Testis (tissue), 3 donors: ENCODE measurements around the gene FBXW7. TPM values are rescaled to one million over a fixed set of nuclear protein-coding genes. Genes with fewer than 3 reads are reported as not detected.

Experiments used
- DNase-seq: peaks from one replicate; pipeline ENCODE4 v3.0.0-alpha.2; 2019
- H3K27ac ChIP-seq, 2 donors: fragments of 200-600 bp; sonication (generic); one replicate each; pipeline ENCODE4 v1.5.1; 2019
- H3K27me3 ChIP-seq: fragments of 200-600 bp; sonication (generic); one replicate; pipeline ENCODE4 v1.5.1; 2019
- H3K36me3 ChIP-seq: fragments of 200-600 bp; sonication (generic); one replicate; pipeline ENCODE4 v1.5.1; 2017; ENCODE audit warnings: low read depth; ENCODE audit errors: missing control alignments
- H3K4me1 ChIP-seq: fragments of 200-600 bp; sonication (generic); one replicate; pipeline ENCODE4 v1.5.1; 2019
- H3K4me3 ChIP-seq, 2 donors: fragments of 200-600 bp; sonication (generic); one replicate each; pipeline ENCODE4 v1.5.1; 2017 to 2019
- H3K9me3 ChIP-seq: fragments of 200-600 bp; sonication (generic); one replicate; pipeline ENCODE4 v1.5.1; 2017
- CTCF ChIP-seq, 3 experiments: fragments of 450-650 bp in 2 of 3; fragments of 200-600 bp in 1 of 3; sonication (generic) in 1 of 3; IDR thresholded peaks; one replicate each; pipeline ENCODE4 v1.5.1; 2016 to 2019; ENCODE audit warnings: antibody characterized with exemption in 3 of 3, mild to moderate bottlenecking in 2 of 3, moderate library complexity in 1 of 3
- POLR2A ChIP-seq: fragments of 450-650 bp; IDR thresholded peaks from one replicate; pipeline ENCODE4 v1.6.1; 2017; ENCODE audit warnings: antibody characterized with exemption, mild to moderate bottlenecking, moderate library complexity
- WGBS, 2 donors: methylation state at CpG; one replicate each; pipeline ENCODE4 v1.1.5; 2018; 5-methylcytosine and 5-hydroxymethylcytosine counted together
- intact Hi-C: fragments of 100-400 bp; cut with DNase I; formaldehyde crosslinking; loops from one replicate; pipeline ENCODE4 v1.15.1; 2023; ENCODE audit warnings: low total_unique reads
- polyA plus RNA-seq: library from polyadenylated mRNA; stranded (reverse); fragments of 350-450 nt; fragmentation: Illumina TruSeq; extraction: RNeasy Lipid Tissue Mini Kit (QIAGEN cat#74804); gene quantifications from one replicate; pipeline ENCODE4 v1.2.3, GENCODE V29; 2014; ENCODE audit warnings: low read depth, low replicate concordance; ENCODE audit not compliant: insufficient read depth
- total RNA-seq, 2 donors: library from RNA; depleted of rRNA; stranded (reverse); fragments of >200 nt; gene quantifications; one replicate each; pipeline ENCODE4 v1.2.3, GENCODE V29; 2016

FBXW7 gene
- total and polyA plus RNA-seq, 3 donors from 2014 or later: 44.8 to 68.5 (median 55.4) TPM

GRCh38 chr4:152579107-152579764 is 43.3 kb upstream of the FBXW7 start:
- no peaks in the 10 kb centered on the region for H3K27me3 ChIP-seq
- H3K4me3 ChIP-seq: no peak overlapping the region
- H3K36me3 ChIP-seq: no peaks in the 10 kb centered on the region
- no peak for DNase-seq
- no peak overlapping the region for H3K27ac ChIP-seq
- H3K4me1 ChIP-seq: no peaks in the 10 kb centered on the region
- intact Hi-C loops: no loop called here
- H3K9me3 ChIP-seq: no peaks in the 10 kb centered on the region
- WGBS, 2 donors: 47 to 69% methylated on average over 11 of the region's 11 CpGs
- TF ChIP-seq POLR2A (no peak), CTCF (IDR thresholded peaks at IDR 0.05) (no peak)

GRCh38 chr4:152578670-152579069 is 42.8 kb upstream of the FBXW7 start:
- TF ChIP-seq POLR2A (no peak), CTCF (IDR thresholded peaks at IDR 0.05) (no peak)
- no peaks in the 10 kb centered on the region for H3K27me3 ChIP-seq
- H3K36me3 ChIP-seq: no peaks in the 10 kb centered on the region
- no peak for DNase-seq
- no peaks in the 10 kb centered on the region for H3K9me3 ChIP-seq
- no peak overlapping the region for H3K4me3 ChIP-seq
- intact Hi-C loops: no loop called here
- H3K4me1 ChIP-seq: no peaks in the 10 kb centered on the region
- H3K27ac ChIP-seq: no peak overlapping the region
- 77 to 86% methylated on average over 1 of the region's 1 CpG for WGBS, 2 donors

- TF ChIP-seq POLR2A: no peak
- no peak for TF ChIP-seq CTCF (IDR thresholded peaks at IDR 0.05)
- Histone ChIP-seq H3K36me3 (no peaks in the 10 kb centered on the region), H3K4me3 (no peak overlapping the region), H3K27ac (no peak overlapping the region), H3K4me1 (no peaks in the 10 kb centered on the region), H3K27me3 (no peaks in the 10 kb centered on the region), H3K9me3 (no peaks in the 10 kb centered on the region)
- intact Hi-C loops: no loop called here
- 63 to 71% methylated on average over 6 of the region's 6 CpGs for WGBS, 2 donors
- DNase-seq: no peak
Measured at GRCh38 chr4:152577708-152578396, 42.0 kb upstream of the FBXW7 start.

GRCh38 chr4:152575533-152575932 is 39.6 kb upstream of the FBXW7 start:
- intact Hi-C loops: no loop called here
- H3K27ac ChIP-seq: no peak overlapping the region
- H3K27me3 ChIP-seq: no peaks in the 10 kb centered on the region
- H3K9me3 ChIP-seq: no peaks in the 10 kb centered on the region
- WGBS, 2 donors: 79 to 85% methylated on average over 1 of the region's 1 CpG
- no peaks in the 10 kb centered on the region for H3K36me3 ChIP-seq
- H3K4me3 ChIP-seq: no peak overlapping the region
- DNase-seq: no peak
- TF ChIP-seq POLR2A (no peak), CTCF (IDR thresholded peaks at IDR 0.05) (no peak)
- no peaks in the 10 kb centered on the region for H3K4me1 ChIP-seq
